SK-N-MC (cell line): ENCODE data around the gene CD2AP.

Source experiments
- EZH2 ChIP-seq: fragments of 200-600 bp; sonication (generic); IDR thresholded peaks from one replicate; pipeline ENCODE4 v1.6.1; 2017; ENCODE audit warnings: antibody characterized with exemption
- FOXP2 ChIP-seq: optimal IDR thresholded peaks from 2 replicates; pipeline ENCODE3; 2011; ENCODE audit warnings: mild to moderate bottlenecking, moderate library complexity; ENCODE audit not compliant: insufficient read depth; ENCODE audit errors: extremely low read length, control extremely low read depth

- TF ChIP-seq EZH2 (no peak), FOXP2 (no peak)
These were observed 93.9 kb downstream of the CD2AP start for GRCh38 chr6:47571488-47571887.
